K562 (cell line): ENCODE measurements around the gene SSR2. TPM values are rescaled to one million over a fixed set of nuclear protein-coding genes. Genes with fewer than 3 reads are reported as not detected.

ENCODE experiments used
- ATAC-seq: fragments of 200-7000 bp; cut with Tn5 transposase; 3 replicates; pipeline ENCODE4 v1.9.1; 2020; ENCODE audit warnings: moderate library complexity
- BruUV-seq: library from RNA; stranded (reverse); fragments of 400-500 nt; replicated peaks from 2 replicates; lab custom pipeline; 2021; lab: Mats Ljungman, UMichigan
- CTCF ChIA-PET: fragments of 300-600 bp; formaldehyde crosslinking; extraction: SDS; loops from one replicate; lab custom pipeline; 2021; ENCODE audit warnings: low intra/inter-chr PET ratio; lab: Yijun Ruan, JAX
- POLR2A ChIA-PET: fragments of 300-600, 350-650 bp; sonication (Branson Sonifier 250); formaldehyde crosslinking; extraction: SDS; loops from one replicate; lab custom pipeline; 2021; ENCODE audit warnings: antibody characterized with exemption, inconsistent platforms; lab: Yijun Ruan, JAX
- DNase-seq, 4 experiments: peaks; one replicate each; pipeline versions ENCODE4 v3.0.0 to v3.0.0-alpha.2; 2011 to 2018; ENCODE audit warnings: low spot score in 3 of 4, mixed read lengths in 3 of 4; ENCODE audit errors: extremely low read depth in 1 of 4
- FAIRE-seq: peaks from 2 replicates; lab custom pipeline; 2011; peaks lifted over from hg19 to GRCh38; lab: Jason Lieb, UNC
- H2AFZ ChIP-seq: 2 replicates; pipeline ENCODE4 v1.6.0; 2011; ENCODE audit warnings: low read depth, low read length, control low read depth, inconsistent platforms
- H3K27ac ChIP-seq: fragments of 200-600 bp; 3 replicates; pipeline ENCODE4 v1.8.0; 2011; ENCODE audit warnings: low read depth, mild to moderate bottlenecking, control low read depth, inconsistent platforms, low read length, moderate library complexity, mixed read lengths; ENCODE audit errors: extremely low read depth
- H3K27me3 ChIP-seq, 2 experiments: fragments of 300-600 bp in 1 of 2; 2 replicates in 1 of 2; 3 replicates in 1 of 2; pipeline versions ENCODE4 v1.6.0 to v1.8.0; 2011; ENCODE audit warnings: inconsistent platforms in 2 of 2, low read length in 2 of 2, mild to moderate bottlenecking in 1 of 2, mixed read lengths in 1 of 2, moderate library complexity in 1 of 2; ENCODE audit not compliant: control insufficient read depth in 2 of 2, insufficient read depth in 2 of 2
- H3K36me3 ChIP-seq: fragments of 300-600 bp; 3 replicates; pipeline ENCODE4 v1.8.0; 2011; ENCODE audit warnings: mild to moderate bottlenecking, low read length, inconsistent platforms; ENCODE audit not compliant: control insufficient read depth, insufficient read depth
- H3K4me1 ChIP-seq, 2 experiments: fragments of 200-600 bp in 1 of 2; replicated peaks in 1 of 2; 2 replicates in 1 of 2; 3 replicates in 1 of 2; pipeline versions ENCODE4 v1.5.1 to v1.8.0; 2011; ENCODE audit warnings: inconsistent platforms in 2 of 2, low read length in 2 of 2, mild to moderate bottlenecking in 1 of 2, mixed read lengths in 1 of 2, moderate library complexity in 1 of 2; ENCODE audit not compliant: control insufficient read depth in 2 of 2, insufficient read depth in 2 of 2
- H3K4me2 ChIP-seq: 2 replicates; pipeline ENCODE4 v1.6.1; 2011; ENCODE audit warnings: low read length, control low read depth, inconsistent platforms, mixed read lengths; ENCODE audit not compliant: insufficient read depth
- H3K4me3 ChIP-seq: fragments of 200-600 bp; sonication (generic), shearing (Covaris generic); 2 replicates; pipeline ENCODE4 v1.5.1; 2016; ENCODE audit warnings: control low read depth, inconsistent platforms
- H3K79me2 ChIP-seq: fragments of 200-600 bp; 3 replicates; pipeline ENCODE4 v1.8.0; 2011; ENCODE audit warnings: low read length, inconsistent platforms; ENCODE audit not compliant: control insufficient read depth, insufficient read depth
- H3K9ac ChIP-seq, 2 experiments: 2 replicates each; pipeline versions ENCODE4 v1.6.0 to v1.6.1; 2011; ENCODE audit warnings: low read depth in 2 of 2, low read length in 2 of 2, control low read depth in 1 of 2, inconsistent platforms in 1 of 2, mild to moderate bottlenecking in 1 of 2, mixed read lengths in 1 of 2; ENCODE audit not compliant: insufficient read depth in 1 of 2
- H3K9me1 ChIP-seq: one replicate; pipeline ENCODE4 v1.6.0; 2011; ENCODE audit warnings: inconsistent platforms, mild to moderate bottlenecking, low read length, moderate library complexity; ENCODE audit not compliant: control insufficient read depth, insufficient read depth
- H3K9me3 ChIP-seq: replicated peaks from 2 replicates; pipeline ENCODE4 v1.5.1; 2011; ENCODE audit warnings: low read depth, low read length, inconsistent platforms; ENCODE audit not compliant: control insufficient read depth, insufficient read depth
- H4K20me1 ChIP-seq: replicated peaks from 2 replicates; pipeline ENCODE4 v1.6.1; 2011; ENCODE audit warnings: low read length, inconsistent platforms, mixed read lengths; ENCODE audit not compliant: control insufficient read depth, insufficient read depth
- C11orf30 ChIP-seq: fragments of 450-650 bp; IDR thresholded peaks from 2 replicates; pipeline ENCODE4 v1.6.1; 2016; ENCODE audit warnings: low read depth, mild to moderate bottlenecking
- CREBBP ChIP-seq: IDR thresholded peaks from one replicate; pipeline ENCODE4 v1.6.1; 2012; ENCODE audit warnings: low read depth, mild to moderate bottlenecking, control low read depth, inconsistent platforms, low read length
- HNRNPK ChIP-seq: fragments of 200-400 bp; formaldehyde crosslinking; IDR thresholded peaks from one replicate; pipeline ENCODE4 v1.6.1; 2018; ENCODE audit warnings: mild to moderate bottlenecking, low read depth, low read length; ENCODE audit not compliant: poor library complexity, severe bottlenecking
- MAFG ChIP-seq: fragments of 450-650 bp; conservative IDR thresholded peaks from 2 replicates; pipeline ENCODE4 v1.6.1; 2016; ENCODE audit warnings: missing genetic modification characterization, missing compliant biosample characterization
- MYC ChIP-seq, 2 experiments: fragments of 250-450 bp in 1 of 2; sonication (Bioruptor Pico) in 1 of 2; IDR thresholded peaks; 2 replicates each; pipeline versions ENCODE4 v1.5.1 to v1.6.1; 2012 to 2021; ENCODE audit warnings: low read depth in 2 of 2, borderline replicate concordance in 1 of 2, improper control_type of control experiment in 1 of 2, low read length in 1 of 2, mild to moderate bottlenecking in 1 of 2, moderate library complexity in 1 of 2
- RBM15 ChIP-seq: fragments of 200-400 bp; formaldehyde crosslinking; IDR thresholded peaks from 2 replicates; pipeline ENCODE4 v1.6.1; 2018; ENCODE audit warnings: mild to moderate bottlenecking, low read length, moderate library complexity; ENCODE audit not compliant: insufficient read depth
- RNF219 ChIP-seq: fragments of 250-450 bp; sonication (Bioruptor Pico); IDR thresholded peaks from 2 replicates; pipeline ENCODE4 v1.5.0; 2022; ENCODE audit warnings: mild to moderate bottlenecking
- SMC3 ChIP-seq: conservative IDR thresholded peaks from 2 replicates; pipeline ENCODE4 v1.6.1; 2011; ENCODE audit warnings: low read depth, low read length, improper control_type of control experiment; ENCODE audit not compliant: insufficient read depth
- TBP ChIP-seq: optimal IDR thresholded peaks from 2 replicates; pipeline ENCODE3; 2011; ENCODE audit warnings: low read depth, low read length, improper control_type of control experiment
- TGIF2 ChIP-seq: sonication (generic); formaldehyde crosslinking; IDR thresholded peaks from 2 replicates; pipeline ENCODE4 v1.8.1; 2022; ENCODE audit warnings: mild to moderate bottlenecking, missing genetic modification reagents, moderate library complexity
- ZBTB8A ChIP-seq: fragments of 450-650 bp; IDR thresholded peaks from 2 replicates; pipeline ENCODE4 v1.6.1; 2018; ENCODE audit warnings: mild to moderate bottlenecking, moderate library complexity; ENCODE audit not compliant: partially characterized antibody
- ZNF609 ChIP-seq: sonication (generic); formaldehyde crosslinking; IDR thresholded peaks from 2 replicates; pipeline ENCODE4 v1.8.1; 2023; ENCODE audit warnings: missing genetic modification reagents, mild to moderate bottlenecking, borderline replicate concordance
- WGBS: fragments of 100-300 bp; shearing (Covaris generic); methylation state at CpG from one replicate; pipeline ENCODE4 v1.1.6; 2016; ENCODE audit warnings: low coverage, mixed read lengths; ENCODE audit not compliant: insufficient coverage; ENCODE audit errors: missing lambda C conversion rate; 5-methylcytosine and 5-hydroxymethylcytosine counted together
- in situ Hi-C: fragments of 300-500 bp; cut with MboI; formaldehyde crosslinking; loops from 4 replicates; pipeline ENCODE4 v1.15.0; 2018; ENCODE audit warnings: inconsistent platforms, mixed read lengths
- intact Hi-C: fragments of 100-400 bp; cut with micrococcal nuclease; formaldehyde crosslinking; loops from 2 replicates; pipeline ENCODE4 v1.14.2; 2022
- polyA plus RNA-seq, 8 experiments: library from polyadenylated mRNA; depleted of rRNA in 4 of 8; stranded (reverse) in 5 of 8; unstranded in 3 of 8; fragments of >200 nt; fragmentation: Nextera tagmentation in 2 of 8; fragmentation: Illumina TruSeq in 1 of 8; extraction: Ambion mirVana in 2 of 8; extraction: Trizol in 1 of 8; gene quantifications; 2 replicates each; pipeline versions ENCODE4 v1.2.1 to v1.2.3, GENCODE V29; 2011 to 2014; ENCODE audit warnings: inconsistent platforms in 1 of 8, missing spikeins in 1 of 8
- total RNA-seq, 7 experiments: library from RNA; depleted of rRNA in 6 of 7; stranded (reverse); fragments of >200 nt in 6 of 7; fragmentation: Illumina TruSeq in 2 of 7; extraction: Trizol in 2 of 7; gene quantifications; 2 replicates each; pipeline versions ENCODE4 v1.2.1 to v1.2.3, GENCODE V29; 2011 to 2021; ENCODE audit warnings: low replicate concordance in 1 of 7

SSR2 gene
- total and polyA plus RNA-seq, 9 of the 15 experiments (the other 6 are each of a cell fraction or from before 2014, with no cell fraction given), result 161 to 411 (median 240) TPM

DNA sequence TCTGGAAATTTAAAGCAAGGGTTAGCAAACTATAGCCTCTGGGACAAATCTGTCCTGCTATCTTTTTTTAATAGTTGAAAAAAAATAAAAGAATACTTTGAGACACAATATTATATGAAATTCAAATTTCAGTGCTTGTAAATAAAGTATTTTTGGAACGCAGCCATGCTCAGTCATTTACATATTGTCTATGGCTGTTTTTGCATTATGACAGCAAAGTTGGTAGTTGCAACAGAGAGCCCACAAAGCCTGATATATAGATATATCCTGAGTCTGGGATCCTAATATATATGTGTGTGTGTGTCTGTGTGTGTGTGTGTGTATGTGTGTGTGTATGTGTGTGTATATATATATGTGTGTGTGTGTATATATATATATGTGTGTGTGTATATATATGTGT is 20.8 kb downstream of the SSR2 start (continued):
- TF ChIP-seq MAFG, result no peak

GRCh38 chr1:155996166-155996565 is 24.6 kb downstream of the SSR2 start:
- BruUV-seq, result no TSS peak
- DNase-seq (no peak), ATAC-seq (no peak), FAIRE-seq (no peak)
- no peaks in the 10 kb centered on the region for H3K79me2 ChIP-seq
- peak overlapping the region in 1 of 2 experiments; percentile 13; a peak in 1 of 4 replicates for H3K9ac ChIP-seq
- ChIA-PET CTCF (no interaction called here), POLR2A (interaction anchor here (0.9 to 1.6 kb wide), 3 partner anchors 12 to 61 kb away, joined by 3 to 8 read pairs (median 4); partner anchors contain the start of gene KHDC4)
- intact Hi-C loops, result no loop called here
- no peak overlapping the region for H3K27ac ChIP-seq
- no peaks in the 10 kb centered on the region for H3K27me3 ChIP-seq
- H3K36me3 ChIP-seq, result no peaks in the 10 kb centered on the region
- H3K9me1 ChIP-seq, result no peaks in the 10 kb centered on the region
- WGBS, result 0% methylated on average over 2 of the region's 2 CpGs
- no peak overlapping the region for H2AFZ ChIP-seq
- in situ Hi-C loops, result no loop called here
- H3K4me3 ChIP-seq, result no peak overlapping the region
- no peak overlapping the region for H3K4me2 ChIP-seq
- H3K9me3 ChIP-seq, result no peaks in the 10 kb centered on the region
- H3K4me1 ChIP-seq, result peaks cover 6% of the 10 kb centered on the region in 2 experiments
- no peaks in the 10 kb centered on the region for H4K20me1 ChIP-seq
- TF ChIP-seq RNF219 (CRISPR knock-in tag) (no peak), TGIF2 (CRISPR knock-in tag) (no peak), ZNF609 (CRISPR knock-in tag) (no peak), MYC (IDR thresholded peaks at IDR 0.05; ENCODE audit: low read depth, low read length) (no peak), MYC (CRISPR knock-in tag; IDR thresholded peaks at IDR 0.05; ENCODE audit: borderline replicate concordance, low read depth) (no peak), SMC3 (no peak), ZBTB8A (no peak), RBM15 (no peak), HNRNPK (no peak), CREBBP (no peak), C11orf30 (no peak), TBP (no peak)
